ENCODE results near the gene CAPN15.

The CAPN15 gene

GRCh38 chr16:499924-500323, 27.6 kb upstream of the CAPN15 start:
- H3K4me2 ChIP-seq (ENCODE audit: low read depth, low read length, poor library complexity, severe bottlenecking), result no peak overlapping the region
- H4K20me1 ChIP-seq (ENCODE audit: insufficient read depth, low read length, poor library complexity, severe bottlenecking), result no peaks in the 10 kb centered on the region
- H3K9ac ChIP-seq (ENCODE audit: low read depth, low read length, poor library complexity, severe bottlenecking), result no peak overlapping the region
- no peaks in the 10 kb centered on the region for H3K9me3 ChIP-seq (ENCODE audit: insufficient read depth, low read depth, low read length)
- H3K9me2 ChIP-seq (replicated peaks; ENCODE audit: low read depth, low read length), result no peaks in the 10 kb centered on the region
- no peak overlapping the region for H3K4me3 ChIP-seq (ENCODE audit: low read length, poor library complexity, severe bottlenecking)
- no peaks in the 10 kb centered on the region for H3F3A ChIP-seq (ENCODE audit: low read depth)
- no peaks in the 10 kb centered on the region for H3K79me2 ChIP-seq (ENCODE audit: insufficient read depth, low read length)
- H2AFZ ChIP-seq (ENCODE audit: low read length), result no peak overlapping the region
- no peaks in the 10 kb centered on the region for H3K27me3 ChIP-seq (ENCODE audit: insufficient read depth, low read length, poor library complexity, severe bottlenecking)
- no peaks in the 10 kb centered on the region for H3K4me1 ChIP-seq (ENCODE audit: insufficient read depth, low read length, poor library complexity, severe bottlenecking)
- no peaks in the 10 kb centered on the region for H3K36me3 ChIP-seq (ENCODE audit: insufficient read depth, low read length)
- TF ChIP-seq EZH2phosphoT487 (IDR thresholded peaks at IDR 0.05; ENCODE audit: borderline replicate concordance) (no peak), CTCF (conservative IDR thresholded peaks at IDR 0.05; ENCODE audit: low read length) (no peak)

- Histone ChIP-seq H3K4me2 (ENCODE audit: low read depth, low read length, poor library complexity, severe bottlenecking) (no peak overlapping the region), H3K79me2 (ENCODE audit: insufficient read depth, low read length) (no peaks in the 10 kb centered on the region), H3K9me3 (ENCODE audit: insufficient read depth, low read depth, low read length) (no peaks in the 10 kb centered on the region), H3K4me1 (ENCODE audit: insufficient read depth, low read length, poor library complexity, severe bottlenecking) (no peaks in the 10 kb centered on the region), H2AFZ (ENCODE audit: low read length) (no peak overlapping the region), H3K9ac (ENCODE audit: low read depth, low read length, poor library complexity, severe bottlenecking) (no peak overlapping the region), H4K20me1 (ENCODE audit: insufficient read depth, low read length, poor library complexity, severe bottlenecking) (no peaks in the 10 kb centered on the region), H3K9me2 (replicated peaks; ENCODE audit: low read depth, low read length) (no peaks in the 10 kb centered on the region), H3K27me3 (ENCODE audit: insufficient read depth, low read length, poor library complexity, severe bottlenecking) (no peaks in the 10 kb centered on the region), H3K4me3 (ENCODE audit: low read length, poor library complexity, severe bottlenecking) (no peak overlapping the region), H3F3A (ENCODE audit: low read depth) (no peaks in the 10 kb centered on the region), H3K36me3 (ENCODE audit: insufficient read depth, low read length) (no peaks in the 10 kb centered on the region)
- TF ChIP-seq CTCF (conservative IDR thresholded peaks at IDR 0.05; ENCODE audit: low read length) (no peak), EZH2phosphoT487 (IDR thresholded peaks at IDR 0.05; ENCODE audit: borderline replicate concordance) (no peak)
Observed at GRCh38 chr16:500709-501108, 26.8 kb upstream of the CAPN15 start.

- Histone ChIP-seq H3K9me2 (replicated peaks; ENCODE audit: low read depth, low read length) (no peaks in the 10 kb centered on the region), H3K36me3 (ENCODE audit: insufficient read depth, low read length) (no peaks in the 10 kb centered on the region), H3K9me3 (ENCODE audit: insufficient read depth, low read depth, low read length) (no peaks in the 10 kb centered on the region), H3K4me1 (ENCODE audit: insufficient read depth, low read length, poor library complexity, severe bottlenecking) (no peaks in the 10 kb centered on the region), H3K79me2 (ENCODE audit: insufficient read depth, low read length) (no peaks in the 10 kb centered on the region), H3F3A (ENCODE audit: low read depth) (no peaks in the 10 kb centered on the region), H3K9ac (ENCODE audit: low read depth, low read length, poor library complexity, severe bottlenecking) (no peak overlapping the region), H4K20me1 (ENCODE audit: insufficient read depth, low read length, poor library complexity, severe bottlenecking) (no peaks in the 10 kb centered on the region), H3K27me3 (ENCODE audit: insufficient read depth, low read length, poor library complexity, severe bottlenecking) (no peaks in the 10 kb centered on the region), H3K4me3 (ENCODE audit: low read length, poor library complexity, severe bottlenecking) (no peak overlapping the region), H2AFZ (ENCODE audit: low read length) (no peak overlapping the region), H3K4me2 (ENCODE audit: low read depth, low read length, poor library complexity, severe bottlenecking) (no peak overlapping the region)
- TF ChIP-seq EZH2phosphoT487 (IDR thresholded peaks at IDR 0.05; ENCODE audit: borderline replicate concordance) (no peak), CTCF (conservative IDR thresholded peaks at IDR 0.05; ENCODE audit: low read length) (no peak)
Observed at GRCh38 chr16:502179-502943, 25.2 kb upstream of the CAPN15 start.

Data from Loucy (cell line).